Stimulated activated naive B cell treated with anti-CD40 and anti-IgM and Interleukin-4, amounts not matched to agents 10 μg/mL and 1 μg/mL and 100 μg/mL, for 72 hours (primary cell): ENCODE data around the gene POLA1.
A peak's percentile ranks its signal among the peaks of the same experiment; 100 is the strongest.

Experiments used
- ATAC-seq, 2 donors: fragments of 150-1000 bp; cut with Tn5 transposase; replicated peaks; 2 replicates each; pipeline ENCODE4 v1.10.0; 2021; ENCODE audit warnings: moderate library complexity in 1 of 2
- DNase-seq: peaks from one replicate; pipeline ENCODE4 v3.0.0; 2021
- H3K27ac Mint-ChIP-seq: one replicate; pipeline ENCODE4 v1.8.0; 2022; ENCODE audit warnings: mild to moderate bottlenecking, mixed read lengths
- H3K27me3 Mint-ChIP-seq, 2 donors: one replicate each; pipeline ENCODE4 v1.8.0; 2022; ENCODE audit warnings: mixed read lengths in 2 of 2
- H3K36me3 Mint-ChIP-seq, 2 donors: one replicate each; pipeline ENCODE4 v1.8.0; 2022; ENCODE audit warnings: mixed read lengths in 2 of 2, mild to moderate bottlenecking in 1 of 2
- H3K4me1 Mint-ChIP-seq, 2 donors: one replicate each; pipeline ENCODE4 v1.8.0; 2022; ENCODE audit warnings: mixed read lengths in 2 of 2, mild to moderate bottlenecking in 1 of 2
- H3K4me3 Mint-ChIP-seq, 2 donors: one replicate each; pipeline ENCODE4 v1.8.0; 2022; ENCODE audit warnings: mild to moderate bottlenecking in 2 of 2, mixed read lengths in 2 of 2, moderate library complexity in 1 of 2
- H3K9me3 Mint-ChIP-seq, 2 donors: one replicate each; pipeline ENCODE4 v1.8.0; 2022; ENCODE audit warnings: mixed read lengths in 2 of 2, mild to moderate bottlenecking in 1 of 2

Gene POLA1

DNA sequence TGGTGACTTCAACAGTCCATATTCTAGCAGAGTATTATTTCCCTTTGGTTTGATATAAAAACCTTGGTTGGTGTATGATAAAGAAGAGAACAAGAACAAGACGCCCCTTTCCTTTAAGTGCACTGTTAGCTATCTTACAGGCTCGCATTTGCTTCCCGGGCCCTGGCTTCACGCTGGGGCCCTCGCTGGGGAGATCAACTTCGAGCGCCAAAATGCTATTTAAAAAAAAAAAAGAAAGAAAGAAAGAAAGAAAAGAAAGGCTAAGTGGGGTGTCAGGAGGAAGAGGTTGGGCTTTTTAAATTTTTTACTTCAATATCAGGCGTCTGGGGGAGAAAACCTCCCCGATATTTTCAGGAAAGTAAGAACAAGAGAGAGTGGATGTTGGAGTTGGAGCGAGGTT is 310.3 kb downstream of the POLA1 start:
- peak overlapping the region; percentile 27 to 65 for H3K4me3 Mint-ChIP-seq

DNA sequence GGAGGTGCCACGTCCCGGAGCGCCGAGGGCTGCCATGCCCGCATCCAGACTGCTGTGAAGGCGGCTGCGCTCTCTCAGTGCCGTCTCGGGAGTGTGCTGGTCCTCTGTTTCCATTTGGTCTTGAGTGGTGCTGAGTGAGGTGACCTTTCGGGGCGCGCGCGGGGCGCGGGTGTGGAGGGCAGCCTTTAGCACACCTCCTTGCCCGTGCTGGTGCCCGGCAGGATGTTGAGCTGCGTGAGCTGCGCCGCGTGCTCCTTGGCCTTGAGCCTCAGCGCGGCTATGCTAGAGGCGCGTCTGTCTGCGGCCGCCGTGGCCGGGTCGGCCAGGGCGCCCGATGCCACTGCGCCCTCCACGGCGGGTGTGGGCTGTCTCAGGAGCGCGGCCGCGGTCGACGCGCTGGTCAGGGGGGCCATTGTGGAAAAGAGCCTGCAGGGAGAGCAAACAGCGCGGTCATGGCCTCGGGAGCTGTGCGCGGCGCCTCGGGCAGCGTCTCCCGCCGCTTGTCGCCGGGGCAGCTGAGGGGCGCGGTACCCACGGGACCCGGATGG is 310.8 kb downstream of the POLA1 start:
- H3K4me1 Mint-ChIP-seq: peaks cover 5 to 21% of the 10 kb centered on the region in 2 donors
- no peaks in the 10 kb centered on the region for H3K9me3 Mint-ChIP-seq
- H3K27ac Mint-ChIP-seq: peak overlapping the region; percentile 81
- DNase-seq (no peak), ATAC-seq (no peak)
- peaks cover 51 to 52% of the 10 kb centered on the region in 2 donors for H3K27me3 Mint-ChIP-seq
- H3K36me3 Mint-ChIP-seq: peaks cover 1 to 19% of the 10 kb centered on the region in 2 donors
- H3K4me3 Mint-ChIP-seq: peak overlapping the region; percentile 13 to 65

More for the DNA sequence above, 310.3 kb downstream of the POLA1 start:
- ATAC-seq (no peak), DNase-seq (no peak)
- Mint-ChIP-seq H3K27ac (peak overlapping the region; percentile 81), H3K4me1 (peaks cover 5 to 21% of the 10 kb centered on the region in 2 donors), H3K27me3 (peaks cover 51 to 57% of the 10 kb centered on the region in 2 donors), H3K36me3 (peaks cover 6 to 24% of the 10 kb centered on the region in 2 donors), H3K9me3 (no peaks in the 10 kb centered on the region)

DNA sequence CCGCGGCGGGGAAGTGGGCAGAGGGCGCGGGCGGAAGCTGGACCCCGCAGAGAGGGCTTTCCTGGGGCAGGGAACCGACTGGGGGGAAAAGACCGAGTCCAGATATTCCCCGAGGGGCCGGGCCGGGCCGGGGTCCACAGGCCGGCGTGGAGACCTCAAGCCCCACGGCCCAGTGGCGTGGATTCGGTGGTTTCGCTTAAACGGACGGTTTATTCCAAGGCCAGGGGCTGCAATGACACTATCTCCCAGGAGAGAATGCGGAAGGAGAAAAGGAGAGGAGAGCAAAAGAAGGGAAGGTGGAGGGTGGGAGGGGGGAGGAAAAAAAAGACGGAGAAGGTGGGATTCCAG is 311.3 kb downstream of the POLA1 start:
- no peak overlapping the region for H3K4me3 Mint-ChIP-seq
- H3K36me3 Mint-ChIP-seq: peaks cover 0 to 18% of the 10 kb centered on the region in 2 donors
- H3K27ac Mint-ChIP-seq: no peak overlapping the region
- peaks cover 5 to 21% of the 10 kb centered on the region in 2 donors for H3K4me1 Mint-ChIP-seq
- no peak for ATAC-seq
- DNase-seq: no peak
- no peaks in the 10 kb centered on the region for H3K9me3 Mint-ChIP-seq
- peaks cover 53% of the 10 kb centered on the region in 2 donors for H3K27me3 Mint-ChIP-seq

DNA sequence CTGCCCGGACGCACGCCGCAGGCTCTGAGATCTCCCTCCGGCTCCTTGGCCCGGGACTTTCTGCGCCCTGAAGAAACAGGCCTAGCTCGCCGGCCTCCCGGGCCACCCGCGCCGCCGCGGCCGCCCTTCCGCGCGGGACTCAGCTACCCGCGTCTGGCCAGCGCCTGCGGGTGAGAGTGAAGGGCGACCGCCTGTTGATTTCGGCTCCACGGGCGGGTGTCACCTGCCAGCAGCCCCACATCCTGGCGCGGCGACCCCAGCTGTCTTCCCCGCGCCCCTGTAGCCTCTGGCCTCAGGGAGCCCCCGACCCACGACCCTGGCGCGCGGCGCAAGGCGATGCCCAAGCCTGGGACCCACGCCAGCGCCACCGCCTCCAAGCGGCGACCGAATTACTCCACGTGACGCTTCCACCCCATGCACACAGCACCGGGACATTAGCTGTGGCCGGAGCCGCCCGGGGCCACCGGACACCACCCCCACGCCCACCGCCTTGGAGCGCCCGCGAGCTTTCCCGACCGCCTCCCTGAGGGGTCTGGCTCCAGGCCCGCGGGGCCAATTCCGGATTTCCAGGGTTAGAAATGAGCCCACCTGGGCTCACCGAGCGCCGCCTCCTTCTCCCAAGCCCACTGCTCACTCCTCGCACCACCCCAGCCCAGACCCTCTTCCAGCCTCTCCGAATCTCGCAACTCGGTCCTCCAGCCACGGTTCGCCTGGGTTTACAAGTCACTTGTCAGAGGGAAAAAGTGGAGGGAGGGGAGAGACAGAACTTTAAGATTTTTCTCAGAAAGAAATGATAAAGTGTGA is 311.9 kb downstream of the POLA1 start:
- Mint-ChIP-seq H3K9me3 (no peaks in the 10 kb centered on the region), H3K27me3 (peaks cover 54% of the 10 kb centered on the region in 2 donors), H3K27ac (peak overlapping the region; percentile 89), H3K36me3 (peaks cover 0 to 13% of the 10 kb centered on the region in 2 donors), H3K4me1 (peaks cover 5 to 21% of the 10 kb centered on the region in 2 donors), H3K4me3 (peak overlapping the region in 1 of 2 donors; percentile 58)
- DNase-seq (no peak), ATAC-seq (no peak)

DNA sequence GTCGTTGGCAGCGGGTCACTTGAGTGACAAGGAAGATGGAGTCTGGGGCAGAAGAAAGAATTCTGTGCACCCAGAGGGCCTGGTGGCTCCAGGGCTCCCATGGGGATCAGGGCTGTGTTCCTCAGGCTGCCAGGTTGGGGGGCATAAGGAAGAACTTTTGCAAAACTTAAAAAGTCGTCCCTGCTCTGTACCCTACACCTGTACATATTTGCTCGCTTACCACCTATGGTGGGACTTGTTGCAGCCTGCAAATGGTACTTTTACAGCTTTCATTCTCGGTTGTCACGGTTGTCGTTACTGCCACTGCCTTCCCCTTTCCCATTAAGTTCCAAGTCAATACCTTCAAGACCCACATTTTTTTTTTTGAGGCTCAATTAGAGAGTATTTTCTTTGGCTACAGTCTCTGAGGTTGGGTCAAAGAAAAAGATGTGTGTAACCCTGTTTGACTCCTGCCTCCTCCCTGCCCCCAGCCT is 312.9 kb downstream of the POLA1 start:
- peaks cover 51 to 54% of the 10 kb centered on the region in 2 donors for H3K27me3 Mint-ChIP-seq
- peaks cover 0 to 9% of the 10 kb centered on the region in 2 donors for H3K36me3 Mint-ChIP-seq
- peak overlapping the region; percentile 87 for H3K27ac Mint-ChIP-seq
- no peak for DNase-seq
- ATAC-seq: no peak
- peaks cover 5 to 21% of the 10 kb centered on the region in 2 donors for H3K4me1 Mint-ChIP-seq
- no peaks in the 10 kb centered on the region for H3K9me3 Mint-ChIP-seq
- H3K4me3 Mint-ChIP-seq: peak overlapping the region; percentile 15 to 57

DNA sequence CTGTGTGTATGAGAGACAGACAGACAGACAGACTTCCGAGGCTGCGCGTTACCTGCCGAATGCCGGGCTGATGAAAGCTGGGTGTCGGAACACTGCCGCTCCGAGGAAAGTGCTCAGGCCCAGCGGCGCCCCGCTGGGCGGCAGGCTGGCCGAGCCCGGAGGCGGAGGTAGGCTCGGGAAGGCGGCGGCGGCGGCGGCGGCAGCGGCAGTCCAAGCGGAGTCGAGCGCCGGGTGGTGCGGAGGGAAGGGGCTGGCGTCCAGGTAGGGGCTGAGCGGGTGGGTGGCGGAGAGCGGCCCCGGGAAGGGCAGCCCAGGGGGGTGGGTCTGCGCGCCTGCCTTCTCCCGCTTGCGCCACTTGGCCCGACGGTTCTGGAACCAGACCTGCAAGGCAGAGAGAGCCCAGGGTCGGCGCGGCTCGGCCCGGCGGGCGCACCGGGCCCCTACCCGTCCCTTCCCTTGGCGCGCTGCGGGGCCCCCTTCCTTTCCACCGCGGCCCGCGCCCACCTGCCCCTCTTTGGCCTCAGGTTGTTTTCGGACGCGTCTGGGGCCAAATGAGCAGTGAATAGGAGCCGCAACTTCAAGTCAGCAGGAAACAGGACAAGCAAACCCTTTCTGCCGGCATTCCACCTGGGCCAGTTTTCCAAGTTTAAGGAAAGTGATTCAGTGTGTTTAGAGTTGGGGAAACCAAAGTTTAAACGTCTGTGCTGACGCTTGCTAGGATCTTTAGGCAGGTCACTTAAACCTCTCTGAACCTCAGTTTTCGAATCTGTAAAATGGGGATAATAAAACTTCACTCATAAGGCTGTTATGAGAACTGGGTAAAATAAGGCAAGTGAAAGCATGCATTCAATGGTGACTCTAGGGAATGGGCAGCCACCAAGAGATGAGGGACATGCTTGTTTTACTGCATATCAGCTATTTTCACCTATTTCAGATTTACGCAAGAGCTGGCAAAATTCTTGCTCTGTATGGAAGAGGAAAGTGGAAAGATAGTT is 313.6 kb downstream of the POLA1 start:
- no peaks in the 10 kb centered on the region for H3K9me3 Mint-ChIP-seq
- ATAC-seq (no peak), DNase-seq (no peak)
- peaks cover 5 to 21% of the 10 kb centered on the region in 2 donors for H3K4me1 Mint-ChIP-seq
- H3K27me3 Mint-ChIP-seq: peaks cover 46 to 54% of the 10 kb centered on the region in 2 donors
- H3K36me3 Mint-ChIP-seq: peaks cover 0 to 9% of the 10 kb centered on the region in 2 donors
- peak overlapping the region in 1 of 2 donors; percentile 57 for H3K4me3 Mint-ChIP-seq
- peak overlapping the region; percentile 85 for H3K27ac Mint-ChIP-seq

DNA sequence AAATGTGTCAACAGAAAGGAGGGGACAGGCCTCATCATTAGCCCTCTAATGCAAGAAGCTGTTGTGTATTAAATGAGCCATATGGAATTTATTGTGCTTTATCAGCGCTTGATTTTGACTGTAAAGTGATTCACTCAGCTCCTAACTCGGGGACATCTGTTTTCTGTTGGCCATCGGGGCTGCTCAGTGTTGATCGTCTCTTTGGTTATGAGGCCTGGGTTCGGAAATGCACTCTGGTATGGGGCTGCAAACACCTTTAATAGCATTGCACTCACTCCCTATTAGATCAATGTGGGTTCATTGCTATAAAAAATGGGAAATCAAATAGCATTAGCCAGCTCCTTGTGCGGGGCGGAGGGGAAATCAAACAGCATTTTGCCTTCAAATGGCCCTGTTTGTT is 315.7 kb downstream of the POLA1 start:
- Mint-ChIP-seq H3K4me3 (no peak overlapping the region), H3K27ac (no peak overlapping the region), H3K9me3 (no peaks in the 10 kb centered on the region), H3K27me3 (peaks cover 48 to 55% of the 10 kb centered on the region in 2 donors), H3K36me3 (peaks cover 2 to 6% of the 10 kb centered on the region in 2 donors), H3K4me1 (peaks cover 10 to 29% of the 10 kb centered on the region in 2 donors)
- DNase-seq (no peak), ATAC-seq (no peak)

DNA sequence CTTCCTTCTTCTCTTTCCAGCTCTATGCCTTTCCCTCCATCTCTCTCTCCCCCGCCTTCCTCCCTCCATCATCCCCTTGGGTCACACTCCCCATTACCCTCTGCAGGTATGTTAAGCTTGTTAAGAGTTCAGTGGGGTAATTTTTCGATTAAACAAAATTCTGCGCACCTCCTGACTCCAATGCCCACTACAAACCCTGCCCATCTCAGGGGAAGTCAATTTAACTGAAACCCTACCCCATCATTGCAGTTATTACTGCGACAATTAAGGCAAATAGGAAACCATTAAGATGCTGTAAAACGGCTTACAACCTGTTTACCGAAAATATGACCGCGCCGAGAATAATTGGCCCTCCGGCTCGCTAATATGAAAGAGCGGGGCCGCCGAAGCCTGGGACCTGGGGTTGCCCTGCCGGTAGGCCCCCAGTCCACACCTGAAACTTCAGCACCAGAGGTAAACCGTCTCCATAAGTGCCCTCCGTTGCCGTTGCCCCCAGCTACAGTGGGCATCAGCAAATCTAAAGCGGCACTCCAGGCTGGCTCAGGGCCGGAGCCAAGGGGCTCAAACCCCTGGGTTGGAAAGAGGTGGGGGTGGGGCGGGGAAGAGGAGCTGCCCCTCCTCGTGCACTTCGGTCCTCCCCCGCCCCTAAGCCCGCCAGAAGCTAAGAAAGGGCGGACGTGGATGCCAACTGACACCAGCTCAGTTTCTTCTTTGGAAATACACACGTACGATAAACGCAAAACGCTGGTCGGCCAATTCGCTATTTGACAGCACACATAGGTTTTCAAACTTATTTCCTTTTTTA is 317.3 kb downstream of the POLA1 start:
- no peak for DNase-seq
- Mint-ChIP-seq H3K27me3 (peaks cover 49 to 54% of the 10 kb centered on the region in 2 donors), H3K4me1 (peaks cover 11 to 27% of the 10 kb centered on the region in 2 donors), H3K27ac (no peak overlapping the region), H3K36me3 (peaks cover 2 to 5% of the 10 kb centered on the region in 2 donors), H3K4me3 (no peak overlapping the region), H3K9me3 (no peaks in the 10 kb centered on the region)
- ATAC-seq: no peak

DNA sequence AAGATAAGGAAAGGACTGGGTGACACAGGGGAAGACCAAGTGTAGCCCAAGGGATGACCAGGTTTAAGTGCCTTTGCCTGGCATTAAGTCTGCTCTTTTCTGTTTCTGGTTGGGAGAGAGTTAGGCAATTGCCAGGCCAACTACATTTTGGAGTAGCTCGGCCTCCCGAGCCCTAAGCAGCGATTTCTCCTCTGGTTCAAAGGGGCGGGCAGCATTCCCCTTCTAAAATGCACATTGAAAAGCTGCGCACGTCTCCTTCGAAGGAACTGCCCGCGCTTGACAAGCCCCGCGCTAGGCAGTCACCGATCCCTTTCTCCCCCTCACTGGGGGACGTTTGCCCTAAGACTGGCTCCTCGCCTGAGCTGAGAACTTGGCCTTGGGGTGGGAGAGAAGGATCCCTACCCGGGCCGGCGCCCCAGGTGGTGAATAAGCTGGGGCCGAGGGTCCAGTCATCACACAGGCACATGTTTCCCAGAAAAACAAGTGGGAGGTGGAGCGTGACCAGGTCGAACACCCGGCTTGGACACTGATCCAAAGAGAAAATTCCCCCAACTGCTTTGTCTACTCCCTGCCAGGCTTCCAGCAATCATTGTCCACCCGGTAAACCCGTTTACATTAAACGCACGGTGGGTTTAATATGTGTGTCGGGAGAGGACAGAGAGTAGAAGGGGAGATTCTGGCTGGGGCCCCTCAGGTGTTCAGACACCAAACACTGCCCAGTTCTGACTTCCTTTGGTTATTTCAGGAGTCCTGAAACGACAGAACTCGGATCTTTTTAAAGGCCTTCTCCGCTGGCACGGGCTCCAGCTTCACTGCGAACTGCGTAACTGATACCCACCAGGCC is 318.1 kb downstream of the POLA1 start:
- H3K9me3 Mint-ChIP-seq: no peaks in the 10 kb centered on the region
- peak overlapping the region in 1 of 2 donors; percentile 84 for H3K4me3 Mint-ChIP-seq
- ATAC-seq: no peak
- DNase-seq: no peak
- H3K27me3 Mint-ChIP-seq: peaks cover 49 to 54% of the 10 kb centered on the region in 2 donors
- peaks cover 8 to 23% of the 10 kb centered on the region in 2 donors for H3K4me1 Mint-ChIP-seq
- peak overlapping the region; percentile 75 for H3K27ac Mint-ChIP-seq
- peaks cover 2 to 8% of the 10 kb centered on the region in 2 donors for H3K36me3 Mint-ChIP-seq

DNA sequence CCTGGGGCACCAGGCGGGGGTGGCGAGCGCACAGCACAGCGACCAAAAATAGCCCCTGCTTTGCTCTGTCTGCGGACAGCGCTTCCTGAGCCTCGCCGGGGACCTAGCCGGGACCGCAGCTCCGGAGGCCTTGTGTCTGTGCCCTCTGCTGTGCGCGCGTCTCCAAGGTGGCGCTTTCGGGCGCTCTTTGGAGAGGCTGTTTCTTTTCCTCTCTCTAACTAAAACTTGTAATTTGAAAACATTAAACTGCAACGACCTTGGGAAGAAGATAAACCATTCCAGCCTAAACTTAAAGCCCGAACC is 318.7 kb downstream of the POLA1 start:
- ATAC-seq (peak in 1 of 2 donors; percentile 45), DNase-seq (no peak)
- Mint-ChIP-seq H3K9me3 (no peaks in the 10 kb centered on the region), H3K27me3 (peaks cover 51 to 56% of the 10 kb centered on the region in 2 donors), H3K4me3 (peak overlapping the region in 1 of 2 donors; percentile 84), H3K4me1 (peaks cover 8 to 21% of the 10 kb centered on the region in 2 donors), H3K27ac (peak overlapping the region; percentile 75), H3K36me3 (peaks cover 2 to 8% of the 10 kb centered on the region in 2 donors)

DNA sequence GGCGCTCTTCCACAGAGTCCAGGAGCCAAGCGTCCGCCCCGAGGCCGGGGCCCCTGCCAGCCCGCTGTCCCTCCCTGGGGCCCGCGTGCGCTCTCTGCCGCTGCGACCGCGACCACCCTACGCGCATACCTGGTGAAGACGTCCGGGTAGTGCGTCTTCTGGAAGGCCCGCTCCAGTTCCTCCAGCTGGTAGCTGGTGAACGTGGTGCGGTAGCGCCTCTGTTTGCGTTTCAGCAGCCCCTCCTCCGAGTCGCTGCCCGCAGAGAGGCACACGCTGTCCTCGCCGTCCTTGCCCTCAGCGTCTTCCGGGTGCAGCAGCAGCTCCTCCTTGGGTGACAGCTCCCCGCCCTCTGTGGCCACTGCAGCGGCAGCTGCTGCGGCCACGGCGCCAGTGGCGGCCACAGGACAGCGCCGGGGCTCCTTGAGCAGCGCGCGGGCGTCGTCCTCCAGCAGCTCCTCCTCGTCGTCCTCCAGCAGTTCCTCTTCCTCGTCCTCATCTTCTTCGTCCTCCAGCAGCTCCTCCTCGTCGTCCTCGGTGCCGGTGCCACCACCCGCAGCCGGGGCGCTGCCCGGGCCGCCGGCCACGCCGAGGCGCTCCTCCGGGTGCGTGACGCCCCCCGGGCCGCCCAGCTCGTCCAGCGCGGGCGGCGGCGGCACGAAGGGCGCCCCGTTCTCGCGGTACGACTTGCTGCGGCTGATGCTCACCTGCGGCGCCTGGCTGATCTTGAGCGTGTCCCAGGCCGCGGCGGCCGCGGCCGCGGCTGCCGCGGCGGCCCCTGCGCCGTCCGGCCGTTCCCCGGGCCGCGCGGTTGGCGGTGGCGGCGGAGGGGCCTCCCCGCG is 319.3 kb downstream of the POLA1 start:
- no peaks in the 10 kb centered on the region for H3K9me3 Mint-ChIP-seq
- DNase-seq: no peak
- H3K4me3 Mint-ChIP-seq: peak overlapping the region; percentile 84
- H3K27ac Mint-ChIP-seq: peak overlapping the region; percentile 89
- no peak for ATAC-seq
- peaks cover 12 to 26% of the 10 kb centered on the region in 2 donors for H3K4me1 Mint-ChIP-seq
- peaks cover 55 to 56% of the 10 kb centered on the region in 2 donors for H3K27me3 Mint-ChIP-seq
- peaks cover 3 to 8% of the 10 kb centered on the region in 2 donors for H3K36me3 Mint-ChIP-seq
